Mesenteric fat pad (tissue), 1 donor: ENCODE results near the gene POLG. TPM values are rescaled to one million over a fixed set of nuclear protein-coding genes. Genes with fewer than 3 reads are reported as not detected.

Experiments
- DNase-seq: peaks from one replicate; pipeline ENCODE4 v3.0.0-alpha.2; 2020; ENCODE audit warnings: low spot score
- total RNA-seq: library from RNA; stranded (reverse); fragmentation: NEBNext Ultra II Directional; extraction: Animal tissue kit (Norgen Biotek cat#: 25700); gene quantifications from one replicate; pipeline ENCODE4 v1.2.1, GENCODE V29; 2021
- donor health status: DM: yes; HTN: yes; CAD: no.

The POLG gene
- total RNA-seq, 1 donor from 2014 or later = 67.1 TPM

- DNase-seq = no peak
Measured at GRCh38 chr15:89327113-89327512, 7.5 kb downstream of the POLG start.

DNA sequence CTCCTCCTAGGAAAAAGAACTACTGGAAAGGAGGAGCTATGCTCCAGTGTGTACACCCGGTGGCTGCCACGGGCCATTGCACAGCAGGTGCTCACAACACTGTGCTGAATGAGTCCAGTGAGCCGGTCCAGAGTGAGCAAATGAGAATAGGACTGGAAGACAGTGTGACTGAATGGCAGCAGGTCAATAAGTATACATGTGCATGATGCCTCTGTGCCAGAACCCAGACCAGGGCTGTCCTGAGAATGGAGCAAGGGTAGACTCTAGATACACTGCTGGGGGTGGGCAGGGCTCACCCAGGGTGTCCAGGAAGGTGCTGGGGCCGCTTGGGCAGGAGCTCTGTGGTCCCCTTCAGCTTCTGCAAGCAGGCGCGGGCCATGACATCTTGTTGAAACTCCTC lies 8.3 kb downstream of the POLG start:
- no peak for DNase-seq

GRCh38 chr15:89325039-89325803 lies 9.4 kb downstream of the POLG start:
- no peak for DNase-seq

DNA sequence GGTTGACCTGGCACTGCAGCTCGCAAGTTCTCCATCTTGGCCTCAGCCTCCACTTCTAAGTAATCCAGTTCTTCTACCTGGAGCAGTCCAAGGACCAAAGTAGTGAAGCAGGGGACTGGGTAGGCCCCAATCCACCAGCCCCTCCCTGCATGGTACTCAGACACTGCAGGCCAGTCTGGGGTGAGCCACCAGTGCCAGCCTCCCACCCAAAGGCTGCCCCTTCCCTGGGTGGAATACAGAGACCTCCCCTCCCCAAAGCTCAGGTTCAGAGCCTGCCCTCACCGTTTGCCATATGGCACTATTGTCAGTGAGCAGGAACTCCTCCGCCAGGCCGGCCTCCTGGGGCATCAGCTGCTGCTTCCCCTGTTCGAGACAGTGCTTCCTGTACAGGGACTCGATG lies 10.8 kb downstream of the POLG start:
- DNase-seq = no peak

DNA sequence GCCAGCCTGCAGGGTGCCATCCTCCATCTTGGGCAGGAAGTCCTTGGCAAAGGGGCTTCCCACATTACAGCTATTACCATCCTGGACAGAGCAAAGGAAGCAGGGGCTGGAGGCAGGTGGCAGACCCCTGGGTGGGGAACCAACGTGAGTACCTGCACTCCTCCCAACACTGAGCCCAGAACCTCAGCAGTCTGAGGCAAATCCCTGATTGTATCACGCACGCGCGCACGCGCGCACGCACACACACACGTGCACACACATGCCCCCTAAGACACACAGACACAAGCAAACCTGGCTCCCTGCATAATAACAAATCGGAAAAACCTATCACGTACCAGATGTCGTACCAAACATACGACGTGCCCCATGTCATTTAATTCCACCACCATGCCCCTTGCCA lies 11.8 kb downstream of the POLG start:
- DNase-seq = no peak

DNA sequence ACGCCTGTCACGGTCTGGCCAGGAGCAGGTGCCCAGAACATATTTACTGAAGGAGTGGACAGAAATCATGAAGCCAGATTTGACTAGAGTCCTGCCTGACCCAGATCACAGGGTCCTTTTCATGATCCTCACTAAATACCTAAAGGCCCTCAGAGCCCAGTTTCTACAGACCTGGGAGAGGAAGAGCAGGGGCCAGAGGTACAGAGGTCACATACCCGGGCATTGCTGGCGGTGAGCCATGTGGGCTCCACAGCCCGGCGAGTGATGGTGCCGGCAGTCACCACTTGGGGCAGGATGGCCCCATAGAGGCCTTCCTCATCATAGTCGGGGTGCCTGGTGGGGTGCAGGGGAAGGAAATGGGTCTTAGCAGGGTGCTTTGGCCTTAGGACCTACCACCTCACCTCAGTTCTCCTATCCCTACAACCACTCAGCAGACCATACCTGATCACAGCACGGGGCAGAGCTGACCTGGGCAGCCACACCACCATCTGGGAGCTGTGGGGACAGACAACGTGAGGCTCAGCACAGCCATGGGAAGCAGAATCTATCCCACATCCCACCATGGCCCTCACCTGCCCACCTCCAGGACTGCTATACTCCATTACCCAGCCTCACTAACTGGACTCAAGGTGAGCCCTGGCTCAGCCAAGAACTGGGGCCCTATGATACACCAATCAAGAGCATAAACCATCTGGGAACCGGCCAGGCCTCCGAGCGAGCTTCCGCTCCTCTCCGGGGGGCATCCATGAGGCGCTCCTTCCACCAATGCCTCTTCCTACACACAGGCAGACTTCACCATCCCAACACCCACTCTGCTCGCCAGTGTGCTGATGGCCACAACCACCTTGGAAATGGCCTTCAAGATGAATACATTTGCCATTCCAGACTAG lies 12.9 kb downstream of the POLG start:
- no peak for DNase-seq

DNA sequence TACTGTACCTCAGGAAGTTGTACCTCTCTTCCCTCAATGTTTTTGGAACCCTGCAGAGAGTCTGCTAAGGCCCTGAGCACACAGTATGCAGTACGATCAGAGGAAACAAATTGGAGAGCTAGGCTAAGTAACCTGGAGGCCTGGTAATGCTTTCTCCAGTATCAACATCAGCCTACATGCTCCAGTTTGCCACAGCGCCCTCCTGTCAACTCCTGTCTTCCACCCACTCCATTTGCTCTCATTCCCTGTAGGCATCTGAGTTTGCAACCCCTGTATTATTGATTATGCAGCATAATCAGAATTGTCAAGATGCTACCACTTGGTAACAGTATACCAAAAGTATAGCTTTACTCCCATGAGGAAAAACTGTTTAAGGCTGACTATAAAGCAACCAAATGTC lies 14.4 kb downstream of the POLG start:
- no peak for DNase-seq

DNA sequence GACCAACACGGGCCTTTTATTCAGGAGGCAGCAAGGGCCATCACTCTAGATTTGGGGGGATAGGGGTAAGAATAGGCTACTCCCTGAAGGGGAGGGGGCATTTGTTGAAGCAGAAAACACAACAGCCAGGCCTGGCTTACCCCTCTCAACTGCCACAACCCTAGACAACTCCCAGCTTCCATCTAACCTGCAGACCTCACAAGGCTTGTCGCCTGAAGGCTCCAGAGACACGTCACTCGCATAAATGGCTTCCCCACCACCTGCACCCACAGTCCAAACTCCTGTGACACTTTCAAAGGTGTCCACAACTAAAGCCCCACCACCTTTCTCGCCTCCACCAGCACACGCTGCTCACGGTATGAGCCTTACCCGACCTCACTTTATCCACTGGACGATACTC lies 14.9 kb downstream of the POLG start:
- DNase-seq = no peak

DNA sequence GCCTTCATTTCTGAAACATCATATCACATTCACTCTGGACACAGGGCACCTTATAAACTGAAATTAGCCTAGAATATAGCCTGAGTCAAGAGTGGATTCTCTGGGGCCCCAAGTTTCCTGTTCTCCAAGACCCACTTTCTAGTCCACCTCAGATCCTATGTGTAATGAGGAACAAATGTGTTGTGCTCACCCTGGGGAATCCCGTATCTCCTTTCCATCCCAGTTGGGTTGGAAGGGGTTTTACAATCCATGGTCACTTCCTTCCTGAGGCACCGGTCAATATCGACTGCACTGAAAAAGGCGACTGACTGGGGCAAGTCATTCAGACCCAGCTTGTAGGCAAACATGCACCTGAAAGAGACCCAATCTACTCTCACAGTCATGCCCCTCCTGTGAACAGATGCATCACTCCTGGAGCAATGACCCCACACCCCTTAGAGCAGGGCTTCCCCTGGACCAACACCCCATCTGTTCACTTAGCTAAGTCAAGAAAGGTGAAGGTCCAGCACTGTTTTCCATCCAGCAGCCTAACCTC lies 17.4 kb downstream of the POLG start:
- no peak for DNase-seq

- no peak for DNase-seq
Measured at GRCh38 chr15:89316504-89316903, 18.1 kb downstream of the POLG start.

DNA sequence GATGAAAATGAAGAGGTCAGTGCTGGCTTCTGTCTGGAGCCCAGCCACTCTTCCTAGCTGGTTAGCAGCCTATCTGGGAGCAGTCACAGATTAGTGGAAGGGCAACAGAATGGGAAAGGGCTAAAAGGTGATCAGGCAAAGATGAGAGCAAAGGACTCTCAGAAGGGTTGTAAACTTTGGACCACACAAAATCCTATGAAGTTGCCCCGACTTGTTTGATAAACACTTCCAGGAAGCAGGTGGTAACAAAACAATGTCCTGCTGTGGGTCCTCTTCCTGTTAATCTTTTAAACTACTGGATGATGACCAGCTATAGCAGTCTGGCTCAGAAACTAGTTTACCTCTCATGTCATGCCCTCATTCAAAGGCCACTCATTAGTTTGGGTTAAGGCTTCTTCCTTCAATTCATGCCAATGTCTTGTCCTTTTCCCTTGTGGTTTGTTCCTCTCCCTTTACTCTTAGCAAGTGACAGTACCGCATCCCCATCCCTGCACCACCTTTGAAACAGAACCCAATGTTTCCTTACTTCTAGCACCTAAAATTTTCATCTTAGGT lies 19.2 kb downstream of the POLG start:
- DNase-seq = no peak

- DNase-seq = no peak
Measured at GRCh38 chr15:89309993-89310392, 24.6 kb downstream of the POLG start.

GRCh38 chr15:89308236-89308635 lies 26.4 kb downstream of the POLG start:
- no peak for DNase-seq

DNA sequence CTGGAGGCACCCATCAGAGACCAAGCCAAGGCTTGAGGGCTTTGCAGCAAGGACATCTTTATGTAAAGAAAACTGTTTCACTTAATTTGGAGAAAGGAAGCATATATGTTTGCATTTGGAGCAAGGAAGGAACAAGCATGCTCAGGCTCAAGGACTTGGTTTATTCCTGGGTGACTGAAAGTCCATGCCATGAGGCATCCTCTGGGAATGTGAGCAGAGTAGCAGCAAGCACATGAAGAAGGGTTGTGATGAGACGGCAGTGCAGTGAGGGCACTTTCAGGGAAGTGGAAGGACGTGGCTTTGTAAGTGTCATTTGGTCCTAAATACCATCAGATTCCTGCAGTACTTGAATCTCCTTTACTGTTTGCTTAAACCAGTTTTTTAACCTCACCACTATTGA lies 26.8 kb downstream of the POLG start:
- no peak for DNase-seq

DNA sequence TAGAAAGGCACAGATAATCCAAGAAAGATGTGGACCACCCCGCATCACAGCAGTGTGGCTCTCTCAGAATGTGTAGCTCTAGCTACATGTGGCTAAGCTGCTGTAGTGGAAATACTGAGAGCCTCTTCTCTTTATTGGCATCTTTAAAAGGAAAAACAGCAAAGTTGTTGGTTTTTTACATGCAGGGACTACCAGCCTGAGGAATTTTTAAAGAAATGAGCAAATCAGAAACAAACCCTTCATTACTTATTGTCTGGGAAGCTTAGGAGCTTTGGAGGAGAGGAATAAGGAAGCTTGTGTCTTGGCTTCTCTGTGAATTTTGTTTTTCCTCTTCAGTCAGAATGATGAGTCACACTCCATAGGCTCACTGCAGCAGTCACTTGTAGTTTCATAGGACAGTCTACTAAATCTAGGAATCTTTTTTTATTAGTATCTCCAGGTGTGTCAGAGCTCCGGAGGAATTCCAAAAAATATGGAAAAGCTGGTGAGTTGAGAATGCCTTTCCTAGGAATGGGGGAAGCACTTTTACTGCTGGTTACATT lies 27.5 kb downstream of the POLG start:
- DNase-seq = no peak

GRCh38 chr15:89305395-89305794 lies 29.2 kb downstream of the POLG start:
- no peak for DNase-seq

GRCh38 chr15:89303986-89304385 lies 30.6 kb downstream of the POLG start:
- DNase-seq = no peak

DNA sequence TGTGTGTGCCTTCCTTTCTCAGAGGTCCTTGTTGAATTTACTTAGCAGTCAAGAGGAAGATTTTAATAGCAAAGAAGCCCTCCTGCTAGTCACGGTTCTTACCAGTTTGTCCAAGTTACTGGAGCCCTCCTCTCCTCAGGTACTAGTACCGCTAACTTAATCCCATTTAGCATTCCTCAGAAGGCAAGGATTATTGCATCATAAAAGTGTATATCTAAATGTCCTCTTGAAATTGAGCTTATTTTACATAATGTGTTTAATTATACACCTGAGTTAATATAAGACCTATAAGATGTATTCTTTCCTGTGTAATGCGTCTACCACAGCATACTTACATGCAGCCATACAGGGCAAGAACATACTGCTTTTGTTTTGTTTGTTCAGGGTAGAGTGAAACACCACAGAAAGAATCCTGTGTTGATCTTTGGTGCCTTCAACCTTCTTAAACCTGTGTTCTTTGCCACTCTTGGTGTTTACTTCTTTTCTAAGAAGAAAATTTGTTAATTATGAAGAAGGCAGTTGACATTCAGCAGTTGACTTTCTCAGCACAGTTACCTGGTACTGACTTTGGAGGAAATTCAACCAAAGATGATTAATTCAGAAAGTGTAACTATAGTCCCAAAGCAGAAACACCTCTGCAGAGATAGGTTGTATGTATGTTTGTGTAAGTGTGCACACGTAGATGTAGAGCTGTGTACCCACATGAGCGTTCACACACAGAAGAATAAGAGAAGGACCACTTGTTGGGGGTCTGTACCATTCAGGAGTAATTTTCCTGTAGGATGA lies 33.1 kb downstream of the POLG start:
- DNase-seq = no peak

GRCh38 chr15:89299896-89300295 lies 34.7 kb downstream of the POLG start:
- no peak for DNase-seq

GRCh38 chr15:89293012-89293411 lies 41.6 kb downstream of the POLG start:
- DNase-seq = no peak

- no peak for DNase-seq
Measured at GRCh38 chr15:89291934-89292438, 42.6 kb downstream of the POLG start.
